Nephron (organoid): ENCODE data around the gene MAN2A2.

Source experiments
- H3K27ac Mint-ChIP-seq, 3 experiments: 2 replicates each; pipeline ENCODE4 v1.8.0; 2020; ENCODE audit warnings: mixed read lengths in 3 of 3, mild to moderate bottlenecking in 2 of 3, moderate library complexity in 1 of 3
- H3K27me3 Mint-ChIP-seq: 2 replicates; pipeline ENCODE4 v1.8.0; 2021; ENCODE audit warnings: low read depth, mild to moderate bottlenecking, moderate library complexity, mixed read lengths
- H3K36me3 Mint-ChIP-seq: 2 replicates; pipeline ENCODE4 v1.8.0; 2020; ENCODE audit warnings: low read depth, mixed read lengths
- H3K4me1 Mint-ChIP-seq: 2 replicates; pipeline ENCODE4 v1.8.0; 2020; ENCODE audit warnings: mixed read lengths
- H3K4me3 Mint-ChIP-seq, 3 experiments: 2 replicates each; pipeline ENCODE4 v1.8.0; 2020; ENCODE audit warnings: mild to moderate bottlenecking in 3 of 3, mixed read lengths in 3 of 3, moderate library complexity in 2 of 3
- H3K9me3 Mint-ChIP-seq: 2 replicates; pipeline ENCODE4 v1.8.0; 2020; ENCODE audit warnings: mixed read lengths
- CTCF ChIP-seq, 3 experiments: fragments of 200-600 bp; sonication (generic); IDR thresholded peaks; one replicate each; pipeline ENCODE4 v1.5.0; 2021; ENCODE audit warnings: antibody characterized with exemption in 3 of 3; ENCODE audit not compliant: unreplicated experiment in 3 of 3

The MAN2A2 gene

GRCh38 chr15:90902840-90903732 lies at the start of gene MAN2A2:
MAN2A2 (plus strand) TSS chr15:90903302; CDS start chr15:90904208, 906 bp downstream.
- Mint-ChIP-seq H3K4me3 (peak within 1 kb of the TSS; percentile 87 to 96 (median 95)), H3K27me3 (no peaks in the 10 kb centered on the region), H3K36me3 (peaks cover 24% of the 10 kb centered on the region), H3K27ac (peak within 1 kb of the TSS; percentile 98 to 99 (median 99)), H3K4me1 (peaks cover 13% of the 10 kb centered on the region), H3K9me3 (no peaks in the 10 kb centered on the region)
- no peak for TF ChIP-seq CTCF (IDR thresholded peaks at IDR 0.05; ENCODE audit: unreplicated experiment in 3 of 3)

GRCh38 chr15:90855139-90855538 lies 48.0 kb upstream of the MAN2A2 start:
- no peak overlapping the region for H3K27ac Mint-ChIP-seq
- no peak overlapping the region for H3K4me3 Mint-ChIP-seq
- H3K9me3 Mint-ChIP-seq: no peaks in the 10 kb centered on the region
- no peaks in the 10 kb centered on the region for H3K36me3 Mint-ChIP-seq
- H3K4me1 Mint-ChIP-seq: no peaks in the 10 kb centered on the region
- TF ChIP-seq CTCF (IDR thresholded peaks at IDR 0.05; ENCODE audit: unreplicated experiment in 3 of 3): no peak
- peaks cover 5% of the 10 kb centered on the region for H3K27me3 Mint-ChIP-seq

GRCh38 chr15:90857337-90857736 lies 45.8 kb upstream of the MAN2A2 start:
- H3K27ac Mint-ChIP-seq: no peak overlapping the region
- H3K9me3 Mint-ChIP-seq: no peaks in the 10 kb centered on the region
- peaks cover 5% of the 10 kb centered on the region for H3K27me3 Mint-ChIP-seq
- H3K36me3 Mint-ChIP-seq: no peaks in the 10 kb centered on the region
- no peak overlapping the region for H3K4me3 Mint-ChIP-seq
- no peak for TF ChIP-seq CTCF (IDR thresholded peaks at IDR 0.05; ENCODE audit: unreplicated experiment in 3 of 3)
- H3K4me1 Mint-ChIP-seq: no peaks in the 10 kb centered on the region

GRCh38 chr15:90857883-90858443 lies 45.1 kb upstream of the MAN2A2 start:
- H3K4me1 Mint-ChIP-seq: no peaks in the 10 kb centered on the region
- no peak overlapping the region for H3K27ac Mint-ChIP-seq
- no peaks in the 10 kb centered on the region for H3K36me3 Mint-ChIP-seq
- H3K4me3 Mint-ChIP-seq: no peak overlapping the region
- TF ChIP-seq CTCF (IDR thresholded peaks at IDR 0.05; ENCODE audit: unreplicated experiment in 3 of 3): no peak
- peaks cover 5% of the 10 kb centered on the region for H3K27me3 Mint-ChIP-seq
- no peaks in the 10 kb centered on the region for H3K9me3 Mint-ChIP-seq

GRCh38 chr15:90859234-90860131 lies 43.6 kb upstream of the MAN2A2 start:
- peaks cover 8% of the 10 kb centered on the region for H3K27me3 Mint-ChIP-seq
- H3K36me3 Mint-ChIP-seq: no peaks in the 10 kb centered on the region
- H3K27ac Mint-ChIP-seq: no peak overlapping the region
- no peak overlapping the region for H3K4me3 Mint-ChIP-seq
- no peaks in the 10 kb centered on the region for H3K9me3 Mint-ChIP-seq
- H3K4me1 Mint-ChIP-seq: no peaks in the 10 kb centered on the region
- no peak for TF ChIP-seq CTCF (IDR thresholded peaks at IDR 0.05; ENCODE audit: unreplicated experiment in 3 of 3)
